Stimulated activated CD8-positive, alpha-beta memory T cell treated with anti-CD3 and anti-CD28 coated beads, Interleukin-7, amount 100 ng/mL, for 24 hours (primary cell): ENCODE results near the gene BCAS1.
A peak's percentile ranks its signal among the peaks of the same experiment; 100 is the strongest.

Source experiments
- DNase-seq: peaks from one replicate; pipeline ENCODE4 v3.0.0-alpha.2; 2020; ENCODE audit warnings: low read depth

The BCAS1 gene

DNA sequence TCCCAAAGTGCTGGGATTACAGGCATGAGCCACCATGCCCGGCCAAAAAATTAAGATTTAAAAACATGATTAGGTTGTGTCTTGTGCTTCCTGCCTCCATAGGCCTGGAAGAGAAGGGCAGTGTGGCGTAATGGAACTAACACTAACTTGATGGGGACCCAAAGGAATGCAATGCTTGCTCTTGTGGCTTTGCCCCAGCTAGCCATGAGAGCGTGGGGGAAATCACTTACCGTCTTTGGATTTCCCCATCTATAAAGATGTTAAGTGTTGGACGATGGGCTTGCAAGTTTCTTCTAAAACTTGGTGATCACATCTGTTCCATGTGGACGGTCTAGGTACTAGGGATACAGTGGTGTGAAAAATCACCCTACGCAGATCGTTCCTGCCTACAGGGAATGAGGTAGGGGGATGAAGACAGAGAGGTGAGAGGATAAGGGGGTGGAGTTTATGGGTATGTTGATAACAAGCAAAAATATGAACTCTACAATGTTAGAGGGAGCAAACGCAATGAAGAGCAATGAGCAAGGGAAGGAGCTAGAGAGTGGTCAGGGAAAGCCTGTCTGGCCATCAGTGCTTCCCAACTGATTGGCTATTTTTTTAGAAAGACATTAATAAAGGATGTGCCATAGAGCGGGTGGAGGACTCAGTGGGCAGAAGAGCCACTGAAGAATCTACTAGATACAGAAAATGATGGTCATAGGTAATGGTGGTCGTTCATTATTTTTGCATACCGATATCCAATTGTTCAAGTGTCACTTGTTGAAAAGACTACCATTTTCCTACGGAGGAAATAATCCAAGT lies 165.2 kb downstream of the BCAS1 start:
- DNase-seq, result no peak

DNA sequence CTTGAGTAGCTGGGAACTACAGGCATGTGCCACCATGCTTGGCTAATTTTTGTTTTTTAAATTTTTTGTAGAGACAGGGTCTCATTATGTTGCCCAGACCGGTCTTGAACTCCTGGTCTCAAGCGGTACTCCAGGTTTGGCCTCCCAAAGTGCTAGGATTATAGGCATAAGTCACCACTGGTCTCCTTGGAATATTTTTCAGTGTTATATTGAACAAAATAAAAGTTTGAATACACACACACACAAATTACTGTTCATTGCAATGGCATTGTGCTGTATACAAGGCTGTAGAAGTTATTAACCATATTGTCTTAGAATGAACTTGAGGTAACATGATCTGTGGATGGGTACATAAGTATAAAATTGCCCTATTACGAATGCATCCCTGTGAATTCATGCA lies 166.1 kb downstream of the BCAS1 start:
- no peak for DNase-seq

DNA sequence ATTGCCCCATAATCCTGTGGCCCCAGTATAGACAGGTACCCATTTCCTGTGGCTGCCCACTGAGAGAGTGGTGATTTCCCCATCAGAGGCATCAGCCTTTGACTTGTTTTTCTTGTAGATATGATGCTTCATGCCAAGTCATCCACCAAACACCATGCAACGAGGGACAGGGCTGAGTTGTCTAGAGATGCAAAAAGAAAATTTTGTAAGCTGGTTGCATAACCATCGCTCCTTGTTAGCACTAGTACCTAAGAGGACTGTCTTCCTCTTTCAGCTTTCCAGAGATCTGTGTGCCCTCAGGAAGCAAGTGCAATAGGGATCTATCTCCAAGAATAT lies 166.8 kb downstream of the BCAS1 start:
- DNase-seq, result no peak

DNA sequence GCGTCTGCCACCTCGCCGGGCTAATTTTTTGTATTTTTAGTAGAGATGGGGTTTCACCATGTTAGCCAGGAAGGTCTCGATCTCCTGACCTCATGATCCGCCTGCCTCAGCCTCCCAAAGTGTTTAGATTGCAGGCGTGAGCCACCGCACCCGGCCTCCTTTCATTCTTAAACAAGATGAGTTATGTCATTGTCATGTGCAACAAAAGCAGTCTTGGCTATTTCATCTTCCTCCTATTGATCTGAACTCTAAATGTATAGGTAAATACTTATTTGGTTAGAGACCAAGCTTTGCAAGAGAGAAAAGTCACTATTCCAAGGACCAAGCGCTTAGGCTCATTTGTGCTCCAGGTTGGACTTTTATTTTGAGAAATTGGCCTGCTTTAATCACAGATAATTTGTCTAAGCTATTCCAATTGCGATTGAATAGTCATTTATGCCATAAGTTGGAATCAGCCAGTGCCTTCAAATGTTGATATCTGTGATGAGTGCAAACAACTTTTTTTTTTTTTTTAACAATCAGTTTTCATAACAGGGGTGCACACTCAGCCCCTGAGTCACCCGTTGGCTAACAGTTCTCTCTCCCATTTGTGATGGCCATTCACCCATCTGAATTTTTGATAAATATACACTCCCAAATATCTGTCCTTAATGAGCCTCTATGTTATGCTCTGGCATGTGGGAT lies 167.3 kb downstream of the BCAS1 start:
- no peak for DNase-seq

DNA sequence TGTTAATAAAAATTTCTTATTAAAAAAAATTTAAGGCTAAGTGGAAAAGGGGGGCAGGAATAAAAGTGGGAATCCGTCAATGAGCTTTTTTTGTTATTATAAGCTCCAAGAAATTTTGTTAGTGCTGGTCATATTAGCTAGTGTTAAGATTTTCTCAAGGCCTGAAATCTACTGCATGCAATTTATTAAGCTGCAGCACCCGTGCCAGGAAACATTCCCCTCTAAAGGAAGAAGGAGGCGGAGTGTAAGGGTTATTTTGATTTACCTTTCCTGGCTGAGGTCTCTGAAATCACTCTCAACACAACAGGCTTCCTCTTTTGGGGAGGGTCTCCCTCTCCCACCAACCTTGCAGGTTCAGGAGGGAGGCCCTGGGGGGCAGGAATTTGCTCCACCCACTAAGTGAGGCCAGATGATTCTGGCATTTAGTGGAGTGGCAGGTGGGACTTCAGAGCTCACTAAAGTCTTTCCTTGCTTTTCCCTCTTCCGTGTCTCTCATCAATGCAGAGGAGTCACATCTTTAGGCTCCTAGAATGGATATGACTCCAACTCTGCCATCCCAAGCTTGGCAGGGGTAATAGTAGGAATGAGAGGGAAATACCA lies 168.8 kb downstream of the BCAS1 start:
- no peak for DNase-seq

DNA sequence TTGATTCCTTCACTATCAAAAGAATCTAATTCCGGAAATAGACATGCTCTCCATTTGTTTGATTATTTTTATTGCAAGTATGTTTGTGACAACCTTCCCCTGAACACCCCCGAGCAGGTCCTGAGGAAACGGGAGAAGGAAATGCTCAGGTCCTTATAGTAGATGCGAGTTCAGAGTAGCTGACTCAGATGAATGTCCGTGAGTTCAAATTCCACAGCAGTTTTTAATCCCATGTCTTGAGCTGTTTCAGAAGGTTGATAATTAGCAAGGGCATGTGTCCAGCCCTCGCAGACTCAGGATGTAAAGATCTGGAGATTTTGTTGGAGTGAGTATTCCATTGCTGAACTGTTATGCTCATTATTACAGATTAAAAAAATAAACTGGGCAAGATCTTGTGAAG lies 169.3 kb downstream of the BCAS1 start:
- no peak for DNase-seq

DNA sequence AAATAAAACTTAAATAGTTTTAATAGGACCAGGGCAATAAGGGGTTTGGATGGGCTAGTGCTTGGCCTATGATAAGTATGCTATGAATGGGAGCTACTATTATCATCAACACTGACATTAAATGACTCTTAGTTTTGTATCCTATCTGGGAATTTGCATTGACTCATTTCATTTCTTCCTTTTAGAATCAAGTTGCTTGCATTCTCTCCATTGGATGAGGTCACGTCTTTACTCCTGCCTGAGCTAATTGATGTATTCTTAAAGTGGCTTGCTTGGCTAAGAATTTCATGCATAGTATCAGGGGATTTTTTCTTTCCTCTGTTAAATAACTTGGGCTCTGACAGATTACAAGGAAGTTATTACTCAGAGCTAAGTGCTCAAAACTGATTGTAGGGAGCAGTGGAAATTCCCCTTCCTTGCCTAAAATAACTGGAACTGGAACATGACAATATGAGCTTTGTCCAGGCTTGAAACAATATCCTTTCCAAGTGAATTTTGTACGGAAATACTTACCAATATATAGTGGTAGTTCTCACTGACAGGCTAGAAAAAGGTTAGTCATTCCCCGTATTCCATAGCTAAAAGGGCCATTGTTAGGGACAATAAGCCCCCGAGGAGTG lies 169.9 kb downstream of the BCAS1 start:
- no peak for DNase-seq

DNA sequence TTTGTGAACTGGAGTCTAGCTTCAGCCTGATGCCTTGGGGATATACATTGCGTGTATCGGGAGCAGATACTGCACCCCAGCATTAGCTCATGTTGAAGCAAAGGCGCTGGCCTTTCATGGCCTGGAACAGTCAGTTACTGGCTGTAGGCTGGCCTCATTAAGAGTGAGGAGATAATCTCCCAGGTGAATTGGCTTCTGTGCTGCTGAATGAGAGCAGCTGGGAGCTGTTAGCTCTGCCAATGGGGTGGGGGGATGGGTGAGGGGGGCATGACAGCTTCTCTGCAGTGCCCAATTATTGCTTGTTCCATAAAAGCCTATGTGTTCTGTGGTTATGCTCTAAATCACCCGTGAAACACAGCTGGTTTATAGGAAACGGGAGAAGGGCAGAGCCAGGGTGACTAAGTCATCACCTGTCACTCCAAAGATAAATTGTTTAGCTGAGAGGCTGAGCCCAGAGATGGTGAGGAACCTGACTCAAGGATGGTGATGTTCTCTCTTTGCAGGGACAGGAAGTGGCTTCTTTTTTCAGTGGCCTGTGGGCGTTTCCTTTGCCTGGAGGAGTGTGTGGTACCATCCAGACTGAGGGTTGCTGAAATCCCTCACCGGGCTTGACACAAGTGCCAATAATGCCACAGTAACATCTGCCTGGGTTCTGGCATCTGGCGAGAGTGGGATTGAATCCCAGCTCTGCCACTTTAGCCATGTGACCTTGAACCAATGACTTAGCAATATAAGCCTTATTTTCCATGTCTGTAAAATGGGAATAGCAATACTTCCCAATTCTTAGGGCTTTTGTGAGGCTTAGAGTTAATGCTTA lies 170.8 kb downstream of the BCAS1 start:
- DNase-seq, result peak; percentile 48

DNA sequence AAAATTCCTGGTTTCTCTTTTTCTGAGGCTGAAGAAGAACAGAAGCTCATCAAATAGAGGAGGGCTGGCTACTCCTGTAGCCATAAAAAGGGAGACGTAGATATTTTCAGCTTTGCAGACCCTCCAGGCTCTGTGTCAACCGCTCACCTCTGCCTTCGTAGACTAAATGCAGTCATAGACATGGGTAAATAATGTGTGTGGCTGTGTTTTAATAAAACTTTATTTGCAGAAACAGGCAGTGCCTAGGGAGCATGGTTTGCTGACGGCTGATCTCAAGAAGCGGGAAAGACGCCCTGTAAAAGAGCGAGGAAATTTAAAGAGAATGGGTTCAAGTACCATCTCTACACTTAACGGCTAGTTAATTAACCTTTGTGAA lies 171.8 kb downstream of the BCAS1 start:
- DNase-seq, result no peak

DNA sequence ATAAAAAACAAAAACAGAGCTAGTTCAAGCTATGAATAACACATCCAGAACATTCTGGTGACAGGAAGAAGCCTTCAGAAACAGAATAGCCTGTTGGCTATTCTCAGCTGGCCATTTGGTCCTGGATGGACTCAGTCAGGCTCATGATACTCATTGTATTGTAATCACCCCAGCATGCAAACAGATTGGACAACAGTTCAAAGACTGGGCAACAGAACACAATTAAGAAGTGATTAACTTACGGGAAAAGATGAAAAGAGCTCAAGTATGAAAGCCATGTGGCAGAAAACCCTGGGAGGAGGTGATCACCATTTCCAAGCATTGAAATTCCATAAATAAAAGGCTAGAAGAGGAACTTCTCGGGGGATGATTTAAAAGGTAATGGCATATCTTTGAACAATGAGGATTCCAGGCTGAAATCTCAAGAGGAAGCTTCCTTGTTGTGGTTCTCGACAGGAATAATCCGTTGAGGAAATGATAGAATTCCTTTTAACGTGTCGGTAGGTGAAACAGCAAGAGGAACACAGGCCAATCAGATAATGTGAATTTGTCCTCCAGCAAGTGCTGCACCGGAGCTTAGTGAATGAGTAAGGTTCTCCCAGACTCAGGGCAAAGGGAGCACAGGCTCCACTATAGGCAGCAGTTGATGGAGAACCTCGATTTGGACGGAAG lies 172.4 kb downstream of the BCAS1 start:
- no peak for DNase-seq

DNA sequence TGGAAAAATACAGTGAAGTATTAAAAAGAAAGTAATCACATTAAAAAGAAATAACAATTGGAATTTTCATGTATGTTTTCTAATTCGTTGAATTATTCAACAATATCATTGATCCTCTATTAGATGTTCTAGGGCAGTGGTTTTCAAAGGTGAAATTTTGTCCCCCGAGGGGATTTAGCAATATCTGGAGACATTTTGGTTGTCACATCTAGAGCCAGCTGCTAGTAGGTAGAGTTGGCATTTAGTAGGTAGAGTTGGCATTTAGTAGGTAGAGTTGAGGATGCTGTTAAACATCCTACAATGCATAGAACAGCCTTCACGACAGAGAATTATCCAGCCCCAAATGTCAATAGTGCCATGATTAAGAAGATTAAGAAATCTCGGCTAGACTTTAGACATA lies 173.7 kb downstream of the BCAS1 start:
- DNase-seq, result no peak

DNA sequence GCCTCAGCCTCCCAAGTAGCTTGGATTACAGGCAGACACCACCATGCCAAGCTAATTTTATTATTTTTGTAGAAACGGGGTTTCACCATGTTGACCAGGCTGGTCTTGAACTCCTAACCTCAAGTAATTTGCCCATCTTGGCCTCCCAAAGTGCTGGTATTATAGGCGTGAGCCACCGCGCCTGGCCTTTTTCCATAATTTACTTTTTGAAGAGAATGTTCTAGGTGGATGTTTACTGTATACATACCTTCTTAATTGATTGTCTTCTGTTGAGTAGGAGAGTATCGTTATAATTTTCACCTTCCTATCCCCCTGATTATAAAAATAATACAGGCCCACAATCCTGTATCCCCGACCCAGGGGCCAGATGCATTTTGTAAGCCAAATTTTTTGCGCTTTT lies 174.4 kb downstream of the BCAS1 start:
- DNase-seq, result no peak

DNA sequence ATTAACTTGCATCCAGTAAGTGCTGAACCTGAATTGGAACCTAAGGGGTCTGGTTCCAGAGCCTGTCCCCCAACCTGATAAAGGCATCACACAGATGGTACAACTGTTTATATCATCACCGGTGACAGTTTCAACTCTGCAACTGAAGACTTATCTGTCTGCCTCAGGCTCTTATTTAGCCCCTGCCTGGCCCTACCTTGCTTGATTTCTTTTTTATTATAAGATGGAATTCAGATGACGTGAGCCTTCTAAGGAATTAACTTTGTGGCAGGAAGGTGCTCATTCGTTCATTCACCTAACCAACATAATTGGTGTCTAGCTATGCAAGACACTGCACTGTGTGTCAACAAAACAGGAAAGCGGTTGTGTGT lies 175.0 kb downstream of the BCAS1 start:
- no peak for DNase-seq

DNA sequence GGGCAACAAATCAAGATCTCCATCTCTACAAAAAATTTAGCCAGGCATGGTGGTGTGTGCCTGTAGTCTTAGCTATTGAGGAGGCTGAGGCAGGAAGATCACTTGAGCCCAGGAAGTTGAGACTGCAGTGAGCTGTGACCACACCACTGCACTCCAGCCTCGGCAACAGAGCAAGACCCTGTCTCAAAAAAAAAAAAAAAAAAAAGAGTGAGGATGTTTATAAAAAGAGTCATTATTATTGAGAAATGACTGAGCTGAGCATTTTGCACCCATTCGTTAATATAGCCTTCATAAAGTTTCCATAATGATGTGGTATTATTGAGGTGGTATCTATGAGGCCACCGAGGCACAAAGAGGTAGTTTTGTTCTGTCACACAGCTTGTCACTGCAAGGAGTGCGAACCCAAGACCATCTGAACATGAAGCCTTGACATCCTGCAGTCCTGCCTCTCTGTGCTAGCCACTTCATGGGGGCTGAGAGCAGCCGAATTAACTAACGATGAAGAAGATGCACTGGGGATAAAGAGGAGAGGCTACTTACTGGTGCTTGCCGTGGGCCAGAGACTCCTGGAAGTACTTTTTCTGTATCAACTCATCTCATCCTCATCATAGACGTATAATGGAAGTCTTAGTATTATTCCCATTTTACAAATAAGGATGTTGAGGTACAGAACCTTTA lies 175.5 kb downstream of the BCAS1 start:
- no peak for DNase-seq
